Adrenal gland (tissue), 5 donors: ENCODE data around the gene METTL25B.

ENCODE experiments used
- POLR2A ChIP-seq, 2 donors: fragments of 450-650 bp; IDR thresholded peaks; one replicate each; pipeline ENCODE4 v1.6.1; 2017; ENCODE audit warnings: antibody characterized with exemption in 2 of 2, mild to moderate bottlenecking in 2 of 2, moderate library complexity in 1 of 2
- TF ChIP-seq, protein P1 (sequence below), 6 experiments: fragments of 450-650 bp in 4 of 6; fragments of 200-600 bp in 2 of 6; sonication (generic) in 1 of 6; IDR thresholded peaks; 1 replicate in 5 of 6; 2 replicates in 1 of 6; pipeline versions ENCODE4 v1.5.1 to v1.8.0; 2016 to 2021; ENCODE audit warnings: antibody characterized with exemption in 6 of 6, mild to moderate bottlenecking in 2 of 6, moderate library complexity in 1 of 6
- donor health status: DM: no; HTN: no; CAD: no.

DNA sequence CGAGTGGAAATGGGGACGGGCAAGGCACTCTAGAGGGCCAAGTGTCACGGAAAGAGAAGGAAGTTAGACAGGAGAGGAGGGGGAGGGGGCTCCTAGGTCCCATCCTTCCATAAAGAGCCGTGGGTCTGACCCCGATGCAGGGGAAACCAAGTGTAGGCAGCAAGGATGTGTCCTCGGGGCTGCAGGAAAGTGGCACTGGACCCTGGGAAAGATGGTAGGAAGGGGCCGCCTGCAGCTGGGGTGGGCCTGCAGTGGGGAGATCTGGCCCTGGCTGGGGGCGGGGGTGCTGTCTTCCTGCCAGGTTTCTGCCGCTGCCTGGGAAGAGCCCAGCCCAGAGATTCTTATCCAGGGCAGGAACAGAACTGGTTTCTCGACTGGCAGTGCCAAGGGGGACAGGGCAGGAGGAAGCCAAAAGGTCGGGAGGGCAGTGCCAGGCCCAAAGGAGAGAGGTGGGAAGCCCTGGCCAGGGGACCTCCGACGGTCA, 35.8 kb upstream of the METTL25B start:
- TF ChIP-seq, protein P1, sequence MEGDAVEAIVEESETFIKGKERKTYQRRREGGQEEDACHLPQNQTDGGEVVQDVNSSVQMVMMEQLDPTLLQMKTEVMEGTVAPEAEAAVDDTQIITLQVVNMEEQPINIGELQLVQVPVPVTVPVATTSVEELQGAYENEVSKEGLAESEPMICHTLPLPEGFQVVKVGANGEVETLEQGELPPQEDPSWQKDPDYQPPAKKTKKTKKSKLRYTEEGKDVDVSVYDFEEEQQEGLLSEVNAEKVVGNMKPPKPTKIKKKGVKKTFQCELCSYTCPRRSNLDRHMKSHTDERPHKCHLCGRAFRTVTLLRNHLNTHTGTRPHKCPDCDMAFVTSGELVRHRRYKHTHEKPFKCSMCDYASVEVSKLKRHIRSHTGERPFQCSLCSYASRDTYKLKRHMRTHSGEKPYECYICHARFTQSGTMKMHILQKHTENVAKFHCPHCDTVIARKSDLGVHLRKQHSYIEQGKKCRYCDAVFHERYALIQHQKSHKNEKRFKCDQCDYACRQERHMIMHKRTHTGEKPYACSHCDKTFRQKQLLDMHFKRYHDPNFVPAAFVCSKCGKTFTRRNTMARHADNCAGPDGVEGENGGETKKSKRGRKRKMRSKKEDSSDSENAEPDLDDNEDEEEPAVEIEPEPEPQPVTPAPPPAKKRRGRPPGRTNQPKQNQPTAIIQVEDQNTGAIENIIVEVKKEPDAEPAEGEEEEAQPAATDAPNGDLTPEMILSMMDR (IDR thresholded peaks at IDR 0.05), result no peak
- no peak for TF ChIP-seq POLR2A (IDR thresholded peaks at IDR 0.05)
